T-cell (primary cell): ENCODE data around the gene PSENEN. TPM values are rescaled to one million over a fixed set of nuclear protein-coding genes. Genes with fewer than 3 reads are reported as not detected.

Source experiments
- ATAC-seq, 4 experiments: fragments of 200-7000 bp in 3 of 4; fragments of 150-1000 bp in 1 of 4; cut with Tn5 transposase; replicated peaks in 1 of 4; 1 replicate in 3 of 4; 2 replicates in 1 of 4; pipeline ENCODE4 v1.10.0; 2021; ENCODE audit warnings: moderate library complexity in 3 of 4, mild to moderate bottlenecking in 2 of 4, moderate number of reproducible peaks in 1 of 4
- CTCF ChIA-PET, 2 donors: fragments of 300-600 bp; sonication (Branson Sonifier 250); formaldehyde crosslinking; loops; one replicate each; lab custom pipeline; 2022; ENCODE audit warnings: antibody characterized with exemption in 2 of 2; lab: Charles Lee
- POLR2A ChIA-PET, 2 donors: fragments of 300-600 bp; sonication (Branson Sonifier 250); formaldehyde crosslinking; loops; one replicate each; lab custom pipeline; 2022; ENCODE audit warnings: antibody characterized with exemption in 2 of 2; lab: Charles Lee
- DNase-seq, 35 experiments: peaks; one replicate each; pipeline versions ENCODE4 v3.0.0 to v3.0.0-alpha.2; 2013 to 2023
- H3K27ac ChIP-seq: one replicate; pipeline ENCODE4 v1.5.1; 2013; ENCODE audit warnings: low read length
- H3K27me3 ChIP-seq, 2 experiments: replicated peaks in 1 of 2; 1 replicate in 1 of 2; 2 replicates in 1 of 2; pipeline versions ENCODE4 v1.6.1 to v1.7.0; 2013; ENCODE audit warnings: low read length in 1 of 2, mixed read lengths in 1 of 2; ENCODE audit not compliant: control insufficient read depth in 2 of 2, insufficient read depth in 2 of 2; ENCODE audit errors: extremely low read depth in 1 of 2
- H3K36me3 ChIP-seq, 2 donors: 1 replicate in 1 of 2; 2 replicates in 1 of 2; pipeline versions ENCODE4 v1.6.1 to v1.7.0; 2013; ENCODE audit warnings: low read length in 1 of 2; ENCODE audit not compliant: control insufficient read depth in 2 of 2, insufficient read depth in 1 of 2; ENCODE audit errors: extremely low read depth in 1 of 2
- H3K4me1 ChIP-seq, 2 experiments: 1 replicate in 1 of 2; 2 replicates in 1 of 2; pipeline versions ENCODE4 v1.6.1 to v1.7.0; 2013; ENCODE audit warnings: low read length in 2 of 2, mixed read lengths in 1 of 2; ENCODE audit not compliant: insufficient read depth in 2 of 2, control insufficient read depth in 1 of 2; ENCODE audit errors: extremely low read depth in 1 of 2
- H3K4me3 ChIP-seq, 2 donors: 1 replicate in 1 of 2; 2 replicates in 1 of 2; pipeline versions ENCODE4 v1.5.1 to v1.7.0; 2013; ENCODE audit warnings: mild to moderate bottlenecking in 2 of 2, low read length in 1 of 2, moderate library complexity in 1 of 2; ENCODE audit not compliant: control insufficient read depth in 1 of 2; ENCODE audit errors: extremely low read depth in 1 of 2
- H3K9me3 ChIP-seq: 2 replicates; pipeline ENCODE4 v1.7.0; 2013
- H3K27ac Mint-ChIP-seq, 2 donors: one replicate each; pipeline ENCODE4 v1.8.0; 2020 to 2021; ENCODE audit warnings: mild to moderate bottlenecking in 2 of 2, mixed read lengths in 2 of 2
- H3K27me3 Mint-ChIP-seq, 2 donors: one replicate each; pipeline ENCODE4 v1.8.0; 2021 to 2022; ENCODE audit warnings: mixed read lengths in 2 of 2
- H3K36me3 Mint-ChIP-seq: one replicate; pipeline ENCODE4 v1.8.0; 2021; ENCODE audit warnings: mixed read lengths
- H3K4me1 Mint-ChIP-seq, 3 donors: one replicate each; pipeline ENCODE4 v1.8.0; 2020 to 2022; ENCODE audit warnings: mixed read lengths in 3 of 3, mild to moderate bottlenecking in 1 of 3
- H3K4me3 Mint-ChIP-seq, 3 donors: one replicate each; pipeline ENCODE4 v1.8.0; 2020 to 2022; ENCODE audit warnings: mild to moderate bottlenecking in 3 of 3, mixed read lengths in 3 of 3, moderate library complexity in 3 of 3
- H3K9me3 Mint-ChIP-seq, 3 donors: one replicate each; pipeline ENCODE4 v1.8.0; 2020 to 2022; ENCODE audit warnings: mixed read lengths in 3 of 3
- WGBS: methylation state at CpG from one replicate; pipeline ENCODE4 v1.1.5; 2013; ENCODE audit warnings: missing lambda C conversion rate; ENCODE audit not compliant: insufficient coverage; 5-methylcytosine and 5-hydroxymethylcytosine counted together
- total RNA-seq, 35 experiments: library from RNA in 6 of 35; stranded (reverse) in 6 of 35; fragments of 120-200 nt in 1 of 35; gene quantifications; one replicate each; pipeline versions ENCODE4 v1.2.1 to v1.2.4 and lab custom pipeline; 2013 to 2026

PSENEN gene
- total RNA-seq, 5 donors from 2014 or later (not counting 1 experiment from before 2014, with no cell fraction given), result 21.2 to 33.5 (median 24.5) TPM

- peaks cover 3% of the 10 kb centered on the region for H3K36me3 Mint-ChIP-seq
- H3K36me3 ChIP-seq, result peaks cover 0 to 11% of the 10 kb centered on the region in 2 donors
- H3K4me3 Mint-ChIP-seq, result no peak overlapping the region
- 83% methylated on average over 2 of the region's 12 CpGs for WGBS
- ChIA-PET CTCF (interaction anchor here in 1 of 2 donors (0.6 kb wide), 1 partner anchor 113 kb away, joined by 3 read pairs; no protein-coding TSS in a partner anchor), POLR2A (no interaction called here)
- ATAC-seq, result no peak
- no peaks in the 10 kb centered on the region for H3K4me1 Mint-ChIP-seq
- DNase-seq, result no peak
- H3K27ac Mint-ChIP-seq, result no peak overlapping the region
- H3K27ac ChIP-seq, result no peak overlapping the region
- peaks cover 0 to 4% of the 10 kb centered on the region in 2 donors for H3K27me3 Mint-ChIP-seq
- no peaks in the 10 kb centered on the region for H3K9me3 Mint-ChIP-seq
- H3K4me3 ChIP-seq, result no peak overlapping the region
- peaks cover 0 to 26% of the 10 kb centered on the region in 2 experiments for H3K27me3 ChIP-seq
- no peaks in the 10 kb centered on the region for H3K9me3 ChIP-seq
- H3K4me1 ChIP-seq, result no peaks in the 10 kb centered on the region
Measured at GRCh38 chr19:35788205-35788960, 42.9 kb downstream of the PSENEN start.

DNA sequence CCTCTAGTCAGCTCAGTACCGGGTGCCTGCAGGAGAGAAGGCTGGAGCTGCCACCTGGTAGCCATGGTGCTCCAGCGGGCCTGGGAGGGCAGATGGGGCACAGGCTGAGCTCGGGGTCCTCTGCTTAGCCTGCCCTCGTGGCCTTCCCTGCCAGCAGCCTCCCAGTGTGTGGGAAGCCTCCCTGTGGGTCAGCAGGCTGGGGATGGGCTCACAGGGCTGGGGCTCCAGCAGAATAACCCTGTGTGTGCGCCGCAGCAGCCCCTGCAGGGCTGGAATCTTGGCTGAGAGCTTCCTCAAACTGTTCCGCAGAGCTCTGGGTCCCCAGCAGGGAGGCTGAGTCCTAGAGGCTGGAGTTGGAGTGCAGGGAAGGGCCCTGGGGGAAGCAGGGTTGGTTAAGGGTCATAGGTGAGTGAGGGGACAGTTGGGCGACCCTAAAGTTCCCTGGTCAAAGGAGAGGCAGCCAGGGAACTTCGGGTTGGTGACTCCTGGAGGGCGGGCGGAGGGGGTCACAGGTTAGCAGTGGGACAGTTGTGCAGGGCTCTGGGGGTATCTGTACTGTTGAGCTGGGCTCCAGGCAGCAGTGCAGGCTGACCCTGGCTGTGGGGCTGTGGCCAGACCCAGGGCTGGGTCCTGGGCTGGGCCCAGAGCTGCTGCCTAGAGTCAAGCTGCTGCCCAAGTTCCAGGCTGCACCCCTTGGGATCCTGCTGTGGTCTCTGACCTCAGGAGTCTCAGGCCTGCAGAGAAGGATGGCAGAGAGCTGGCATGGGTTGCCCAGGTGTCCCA, 43.9 kb downstream of the PSENEN start:
- no peaks in the 10 kb centered on the region for H3K4me1 Mint-ChIP-seq
- H3K4me3 Mint-ChIP-seq, result no peak overlapping the region
- no peaks in the 10 kb centered on the region for H3K4me1 ChIP-seq
- ATAC-seq, result no peak
- peaks cover 0 to 30% of the 10 kb centered on the region in 2 experiments for H3K27me3 ChIP-seq
- H3K27ac ChIP-seq, result no peak overlapping the region
- no peak overlapping the region for H3K4me3 ChIP-seq
- no peaks in the 10 kb centered on the region for H3K9me3 ChIP-seq
- POLR2A ChIA-PET, result no interaction called here
- H3K36me3 ChIP-seq, result peaks cover 0 to 11% of the 10 kb centered on the region in 2 donors
- peaks cover 3% of the 10 kb centered on the region for H3K36me3 Mint-ChIP-seq
- CTCF ChIA-PET, result no interaction called here
- no peaks in the 10 kb centered on the region for H3K9me3 Mint-ChIP-seq
- no peak for DNase-seq
- 86% methylated on average over 8 of the region's 11 CpGs for WGBS
- no peak overlapping the region for H3K27ac Mint-ChIP-seq
- peaks cover 4 to 5% of the 10 kb centered on the region in 2 donors for H3K27me3 Mint-ChIP-seq

GRCh38 chr19:35789978-35790944, 44.8 kb downstream of the PSENEN start:
- Histone ChIP-seq H3K27me3 (peaks cover 0 to 30% of the 10 kb centered on the region in 2 experiments), H3K36me3 (peaks cover 0 to 8% of the 10 kb centered on the region in 2 donors), H3K4me1 (no peaks in the 10 kb centered on the region), H3K9me3 (no peaks in the 10 kb centered on the region), H3K4me3 (no peak overlapping the region), H3K27ac (no peak overlapping the region)
- Mint-ChIP-seq H3K4me3 (no peak overlapping the region), H3K27ac (no peak overlapping the region), H3K4me1 (no peaks in the 10 kb centered on the region), H3K9me3 (no peaks in the 10 kb centered on the region), H3K36me3 (peaks cover 3% of the 10 kb centered on the region), H3K27me3 (peaks cover 4 to 5% of the 10 kb centered on the region in 2 donors)
- ChIA-PET CTCF (no interaction called here), POLR2A (no interaction called here)
- DNase-seq (no peak), ATAC-seq (peak in 1 of 4 experiments; percentile 11)
- WGBS, result 85% methylated on average over 16 of the region's 19 CpGs

DNA sequence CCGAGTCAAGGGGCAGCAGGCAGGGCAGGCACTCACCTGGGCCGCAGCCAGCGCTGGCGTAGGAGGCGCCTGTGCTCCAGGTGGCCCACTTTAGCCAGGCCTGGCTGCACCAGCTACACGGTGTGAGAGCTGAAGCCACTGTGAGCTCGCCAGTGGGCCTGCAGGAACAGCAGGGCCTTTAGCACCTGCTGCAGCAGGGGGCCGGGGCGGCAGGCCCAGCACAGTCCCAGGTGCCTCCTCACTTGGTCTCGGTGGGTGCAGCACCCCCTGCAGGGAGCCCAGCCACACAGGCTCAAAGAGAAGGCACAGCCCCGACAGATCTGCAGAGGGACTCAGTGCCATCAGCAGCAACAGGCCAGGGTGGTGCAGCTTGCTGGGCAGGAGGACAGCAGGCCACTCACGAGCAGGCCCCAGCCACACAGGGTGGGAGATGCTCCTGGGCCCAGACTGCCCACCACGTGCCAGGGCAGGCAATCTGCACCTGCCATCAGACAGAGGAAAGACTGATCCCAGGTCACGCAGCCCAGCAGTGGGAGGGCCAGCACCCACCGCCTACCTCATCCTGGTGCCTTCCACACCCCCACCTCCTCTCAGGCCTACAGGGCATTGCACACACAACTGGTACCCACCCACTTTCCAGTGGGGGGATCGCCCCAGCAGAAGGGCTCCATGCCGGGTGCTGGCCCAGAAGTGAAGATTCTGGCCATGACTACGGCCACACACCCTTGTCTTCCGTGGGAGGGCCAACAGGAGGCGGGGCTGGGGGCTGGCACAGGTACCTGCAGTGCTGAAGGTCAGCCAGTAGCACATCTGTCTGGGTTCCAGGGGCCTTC, 45.7 kb downstream of the PSENEN start:
- H3K36me3 ChIP-seq, result no peaks in the 10 kb centered on the region
- Mint-ChIP-seq H3K36me3 (no peaks in the 10 kb centered on the region), H3K4me1 (no peaks in the 10 kb centered on the region), H3K27me3 (peaks cover 8 to 10% of the 10 kb centered on the region in 2 donors), H3K9me3 (no peaks in the 10 kb centered on the region), H3K27ac (no peak overlapping the region), H3K4me3 (no peak overlapping the region)
- ChIA-PET CTCF (no interaction called here), POLR2A (no interaction called here)
- no peak overlapping the region for H3K27ac ChIP-seq
- DNase-seq, result peak in 2 of 35 experiments; percentile 9 to 20
- no peaks in the 10 kb centered on the region for H3K4me1 ChIP-seq
- WGBS, result 73% methylated on average over 20 of the region's 20 CpGs
- peak in 1 of 4 experiments; percentile 40 for ATAC-seq
- H3K27me3 ChIP-seq, result peaks cover 5 to 37% of the 10 kb centered on the region in 2 experiments
- H3K9me3 ChIP-seq, result no peaks in the 10 kb centered on the region
- H3K4me3 ChIP-seq, result no peak overlapping the region

DNA sequence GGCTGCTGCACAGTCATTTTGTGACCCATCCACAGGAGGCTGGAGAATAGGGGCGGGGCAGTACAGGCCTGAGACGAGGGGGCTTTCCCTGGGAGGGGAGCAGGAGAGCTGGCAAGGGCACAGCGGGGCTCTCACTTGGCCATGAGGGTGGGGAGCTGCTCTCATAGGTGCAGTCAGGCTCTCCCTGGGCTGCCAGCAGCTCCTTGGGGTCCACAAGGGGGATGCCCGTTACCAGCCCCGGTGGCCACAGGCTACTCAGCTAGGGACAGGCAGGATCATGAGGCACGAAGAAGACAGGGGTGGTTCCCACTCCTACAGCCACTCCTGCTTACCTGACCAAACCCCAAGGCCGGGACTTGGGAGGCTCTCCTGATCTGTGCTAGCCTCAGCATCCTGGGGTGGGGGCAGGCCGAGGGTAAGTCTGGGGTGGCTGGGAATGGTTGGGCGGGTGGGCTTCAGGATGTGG, 46.4 kb downstream of the PSENEN start:
- H3K9me3 Mint-ChIP-seq, result no peaks in the 10 kb centered on the region
- POLR2A ChIA-PET, result no interaction called here
- no peaks in the 10 kb centered on the region for H3K36me3 Mint-ChIP-seq
- 90% methylated on average over 5 of the region's 9 CpGs for WGBS
- peaks cover 0 to 1% (median 0%) of the 10 kb centered on the region in 3 donors for H3K4me1 Mint-ChIP-seq
- no peak overlapping the region for H3K27ac ChIP-seq
- H3K4me3 Mint-ChIP-seq, result no peak overlapping the region
- H3K9me3 ChIP-seq, result no peaks in the 10 kb centered on the region
- H3K27me3 ChIP-seq, result peaks cover 5 to 43% of the 10 kb centered on the region in 2 experiments
- DNase-seq, result no peak
- H3K36me3 ChIP-seq, result no peaks in the 10 kb centered on the region
- H3K27me3 Mint-ChIP-seq, result peaks cover 14 to 16% of the 10 kb centered on the region in 2 donors
- H3K27ac Mint-ChIP-seq, result no peak overlapping the region
- no peak for ATAC-seq
- CTCF ChIA-PET, result no interaction called here
- H3K4me3 ChIP-seq, result no peak overlapping the region
- no peaks in the 10 kb centered on the region for H3K4me1 ChIP-seq
